ENCODE results near the gene MTR.

MTR gene

GRCh38 chr1:236795035-236795756, at the start of gene MTR:
MTR (plus strand) TSS chr1:236795292; CDS start chr1:236795704, 412 bp downstream.
- peak; percentile 99 for DNase-seq (ENCODE audit: low spot score)

DNA sequence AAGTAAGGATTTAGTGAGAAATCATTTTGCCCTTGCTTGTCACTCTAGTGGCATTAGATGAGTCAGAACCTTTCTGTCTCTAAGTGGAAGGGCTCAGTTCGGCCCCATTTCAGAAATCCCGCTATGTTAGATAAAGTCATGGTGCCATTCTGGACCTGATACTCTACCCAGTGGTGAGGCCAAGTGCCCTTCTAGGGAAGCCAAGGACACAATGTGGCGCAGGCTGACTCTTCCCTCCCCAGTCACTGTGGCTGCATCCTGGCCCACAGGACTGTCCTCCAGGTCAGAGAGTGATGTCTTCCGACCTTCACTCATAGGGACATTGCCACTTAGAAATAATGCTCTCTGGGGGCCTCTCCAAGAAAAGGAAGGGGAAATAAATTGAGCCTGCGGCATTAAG, 48.3 kb upstream of the MTR start:
- no peak for DNase-seq (ENCODE audit: low spot score)

DNA sequence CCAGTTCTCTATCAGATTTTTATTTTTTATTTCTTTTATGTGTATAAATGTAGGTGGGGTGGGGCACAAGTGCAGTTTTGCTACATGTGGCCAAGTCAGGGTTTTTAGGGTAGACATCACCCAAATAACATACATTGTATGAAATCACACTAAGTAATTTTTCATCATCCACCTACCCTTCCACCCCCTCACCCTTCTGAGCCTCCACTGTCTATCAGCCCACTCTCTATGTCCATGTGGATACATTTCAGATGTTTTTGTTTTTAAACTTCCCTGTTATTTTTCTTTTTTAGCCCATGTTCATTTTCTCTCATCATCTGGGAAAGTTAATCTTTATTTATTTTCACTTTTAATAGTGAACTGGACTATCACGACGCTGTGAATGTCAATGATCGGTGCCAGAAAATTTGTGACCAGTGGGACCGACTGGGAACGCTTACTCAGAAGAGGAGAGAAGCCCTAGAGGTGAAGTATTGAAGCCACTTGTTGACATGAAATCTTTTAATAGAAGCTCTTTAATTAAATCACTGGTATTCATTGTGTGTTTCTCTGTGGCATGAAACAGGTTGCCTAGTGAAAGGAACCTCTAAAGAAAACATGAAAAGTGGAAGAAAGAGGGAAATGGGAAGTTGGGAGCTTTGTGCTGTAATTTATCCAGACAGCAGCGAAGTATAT, 47.6 kb upstream of the MTR start:
- no peak for DNase-seq (ENCODE audit: low spot score)

DNA sequence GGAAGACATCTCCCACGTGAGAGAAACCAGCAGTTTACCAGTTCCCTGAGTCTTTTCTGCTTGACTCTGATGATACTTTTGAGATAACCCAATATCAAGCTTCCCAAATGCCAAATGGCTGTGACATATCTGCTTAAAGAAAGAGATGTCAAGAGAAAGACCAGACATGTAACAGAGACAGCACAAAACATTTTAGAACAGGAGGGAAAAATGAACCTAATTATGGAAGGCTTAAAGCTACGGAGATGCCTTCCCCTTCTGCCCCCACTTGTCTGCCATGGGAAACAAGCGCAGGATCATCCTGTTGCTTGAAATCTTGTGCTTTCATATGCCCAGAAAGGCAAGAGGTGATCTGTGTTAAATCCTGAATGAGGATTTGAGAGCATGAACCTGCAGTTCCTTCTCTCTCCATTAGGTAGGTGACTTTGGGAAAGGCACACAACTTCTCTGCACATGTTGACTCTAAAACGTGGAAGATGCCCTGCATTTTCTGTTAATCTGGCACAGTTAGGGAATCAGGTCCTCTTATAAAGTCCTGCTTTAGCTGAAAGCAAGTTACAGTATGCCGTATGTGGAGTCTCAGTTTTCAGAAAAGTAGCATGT, 46.7 kb upstream of the MTR start:
- peak; percentile 36 for DNase-seq (ENCODE audit: low spot score)

DNA sequence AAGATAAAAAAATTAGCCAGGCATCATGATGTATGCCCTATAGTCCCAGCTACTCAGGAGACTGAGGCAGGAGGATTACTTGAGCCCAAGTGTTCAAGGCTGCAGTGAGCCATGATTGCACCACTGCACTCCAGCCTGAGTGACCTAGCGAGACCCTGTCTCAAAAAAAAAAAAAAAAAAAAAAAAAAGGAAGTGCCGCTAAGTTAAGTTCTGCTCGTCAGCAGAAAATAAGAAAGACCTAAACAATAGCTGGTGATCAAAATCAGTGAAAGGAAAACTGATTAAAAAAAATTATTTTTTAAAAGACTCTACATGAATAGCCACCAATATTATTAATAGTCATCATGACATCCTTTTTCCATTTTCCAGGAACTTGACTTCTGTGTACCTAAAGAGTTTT, 44.2 kb upstream of the MTR start:
- DNase-seq (ENCODE audit: low spot score): no peak

GRCh38 chr1:236751385-236751784, 43.7 kb upstream of the MTR start:
- DNase-seq (ENCODE audit: low spot score): no peak

GRCh38 chr1:236751935-236752334, 43.2 kb upstream of the MTR start:
- no peak for DNase-seq (ENCODE audit: low spot score)

DNA sequence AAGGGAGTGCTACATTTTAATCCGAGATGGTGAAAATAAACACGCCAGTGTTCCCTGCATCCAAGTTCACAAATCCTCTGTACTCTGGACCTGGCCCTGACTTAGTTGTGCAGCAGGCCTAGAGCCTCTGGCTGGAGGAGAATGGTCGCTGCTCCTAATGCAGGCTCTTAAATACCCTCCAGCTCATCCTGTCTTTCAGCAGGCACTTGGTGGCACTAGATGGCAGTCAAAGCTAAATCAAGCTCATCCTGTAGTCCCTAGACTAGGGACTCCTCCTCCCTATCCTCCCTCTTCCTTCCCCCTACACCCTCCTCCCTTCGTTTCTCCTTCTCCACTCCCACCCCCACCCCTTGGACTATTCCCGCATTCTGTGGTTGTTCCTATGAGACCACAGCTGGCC, 41.6 kb upstream of the MTR start:
- peak; percentile 45 for DNase-seq (ENCODE audit: low spot score)

DNA sequence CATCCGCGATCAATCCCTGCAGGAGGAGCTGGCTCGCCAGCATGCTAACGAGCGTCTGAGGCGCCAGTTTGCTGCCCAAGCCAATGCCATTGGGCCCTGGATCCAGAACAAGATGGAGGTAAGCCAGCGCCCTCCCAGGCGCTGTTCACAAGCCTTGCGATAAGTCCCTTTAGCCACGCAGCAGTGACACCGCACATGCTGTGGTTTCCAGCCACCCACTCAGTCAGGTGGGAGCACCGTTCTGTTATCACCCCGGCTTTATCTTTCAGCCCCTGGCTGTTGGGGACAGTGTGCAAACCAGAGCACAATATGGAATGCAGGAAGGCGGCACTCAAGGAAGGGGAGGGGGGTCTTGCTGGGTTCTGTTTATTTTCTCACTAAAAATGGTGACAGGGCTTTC, 41.1 kb upstream of the MTR start:
- DNase-seq (ENCODE audit: low spot score): no peak

- no peak for DNase-seq (ENCODE audit: low spot score)
Observed at GRCh38 chr1:236754525-236755210, 40.4 kb upstream of the MTR start.

DNA sequence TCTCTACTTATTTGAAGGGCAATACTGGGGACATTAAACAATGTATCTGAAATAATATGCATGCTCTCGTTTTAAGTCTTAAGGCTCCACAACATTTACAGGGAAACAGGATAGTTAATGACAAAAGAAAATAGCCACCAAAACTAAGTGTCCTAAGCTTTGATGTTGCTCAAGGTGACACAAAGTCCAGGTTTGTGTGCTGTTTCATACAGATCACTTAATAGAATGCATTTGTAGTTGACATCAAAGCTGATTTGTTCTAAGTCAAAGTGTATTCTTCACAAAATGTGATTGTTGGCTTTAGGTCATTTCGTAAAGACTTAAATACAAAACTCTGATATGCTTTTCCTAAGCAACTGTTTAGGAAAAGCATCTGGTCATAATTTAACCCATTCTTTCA, 37.5 kb upstream of the MTR start:
- DNase-seq (ENCODE audit: low spot score): no peak

GRCh38 chr1:236759252-236759859, 35.7 kb upstream of the MTR start:
- peak; percentile 21 for DNase-seq (ENCODE audit: low spot score)

DNA sequence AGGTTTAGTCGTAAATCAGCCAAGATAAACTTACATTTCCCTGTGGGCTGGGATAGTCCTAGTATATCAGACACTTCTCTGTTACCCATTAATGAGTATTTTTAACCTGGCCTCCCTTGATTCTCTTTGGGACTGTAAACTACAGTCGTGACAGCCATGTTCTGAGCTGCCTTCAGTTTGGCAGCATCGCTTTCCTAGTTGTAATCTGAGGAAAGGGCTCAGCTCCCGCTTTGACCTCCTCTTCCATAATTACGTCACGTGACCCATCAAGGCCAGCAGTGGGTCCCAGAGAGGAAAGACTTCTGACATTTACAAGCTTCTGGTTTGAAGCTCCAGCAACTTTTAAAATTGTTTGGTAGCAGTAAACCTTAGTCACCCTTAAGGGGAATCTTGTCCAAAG, 34.6 kb upstream of the MTR start:
- no peak for DNase-seq (ENCODE audit: low spot score)

DNA sequence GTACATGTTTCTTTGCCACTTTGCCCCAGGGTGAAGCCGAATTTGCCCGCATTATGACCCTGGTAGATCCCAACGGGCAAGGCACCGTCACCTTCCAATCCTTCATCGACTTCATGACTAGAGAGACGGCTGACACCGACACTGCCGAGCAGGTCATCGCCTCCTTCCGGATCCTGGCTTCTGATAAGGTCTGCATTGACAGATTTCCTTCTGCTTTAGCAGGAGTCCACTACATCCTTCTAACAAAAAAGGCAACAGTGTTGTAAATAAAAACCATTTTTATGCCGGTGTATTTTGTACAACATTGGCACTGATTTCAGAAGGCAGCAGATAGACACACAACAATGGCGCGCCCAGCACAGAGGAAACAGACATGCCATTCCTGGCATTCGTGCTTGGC, 34.1 kb upstream of the MTR start:
- DNase-seq (ENCODE audit: low spot score): no peak

GRCh38 chr1:236761397-236762132, 33.5 kb upstream of the MTR start:
- no peak for DNase-seq (ENCODE audit: low spot score)

GRCh38 chr1:236762410-236762809, 32.7 kb upstream of the MTR start:
- DNase-seq (ENCODE audit: low spot score): no peak

- no peak for DNase-seq (ENCODE audit: low spot score)
Observed at GRCh38 chr1:236765831-236766230, 29.3 kb upstream of the MTR start.

- no peak for DNase-seq (ENCODE audit: low spot score)
Observed at GRCh38 chr1:236766506-236766905, 28.6 kb upstream of the MTR start.

GRCh38 chr1:236767276-236767675, 27.8 kb upstream of the MTR start:
- DNase-seq (ENCODE audit: low spot score): no peak

DNA sequence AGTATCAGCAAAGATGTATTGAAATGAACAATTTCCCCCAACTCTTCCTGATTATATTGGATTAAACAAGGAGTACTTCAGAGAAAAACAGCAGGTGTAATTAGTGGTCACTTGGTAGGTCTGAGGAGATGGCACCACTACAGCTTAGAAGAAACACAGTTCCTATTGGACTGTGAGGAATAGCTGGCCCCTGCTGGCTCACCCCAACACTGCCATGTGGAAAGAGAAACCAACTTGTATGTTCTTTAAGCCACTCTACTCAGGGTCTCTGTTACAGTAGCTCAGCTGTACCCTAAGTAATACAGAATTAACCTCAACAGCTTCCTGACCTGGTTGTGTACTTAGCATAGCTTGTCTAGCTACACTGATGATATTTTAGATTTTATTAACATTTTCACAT, 26.5 kb upstream of the MTR start:
- no peak for DNase-seq (ENCODE audit: low spot score)

DNA sequence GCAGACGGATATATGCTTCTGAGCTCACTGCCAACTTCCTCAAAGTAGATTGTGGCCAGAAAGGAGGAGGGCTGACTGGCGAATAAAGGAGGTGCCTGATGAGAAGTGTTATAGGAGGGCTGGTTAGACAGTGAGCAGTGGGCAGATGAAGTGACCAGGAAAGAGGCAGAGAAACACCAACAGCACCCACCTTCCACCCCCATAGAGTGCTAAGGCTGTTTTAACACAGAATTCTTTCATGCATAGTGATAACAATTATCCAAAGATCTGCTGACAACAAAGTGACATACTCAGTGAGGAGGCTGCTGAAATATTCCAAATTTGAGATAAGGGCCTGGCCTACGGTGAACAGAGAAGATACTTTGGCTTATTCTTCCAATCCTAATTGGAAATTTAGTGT, 21.2 kb upstream of the MTR start:
- no peak for DNase-seq (ENCODE audit: low spot score)

- DNase-seq (ENCODE audit: low spot score): peak; percentile 38
Observed at GRCh38 chr1:236774926-236775325, 20.2 kb upstream of the MTR start.

Data from HuH-7 (cell line).